Fibroblast of the conjunctiva (primary cell): ENCODE data around the gene PDXK.
A peak's percentile ranks its signal among the peaks of the same experiment; 100 is the strongest.

ENCODE experiments used
- DNase-seq: peaks from one replicate; pipeline ENCODE4 v3.0.0-alpha.2; 2010; ENCODE audit warnings: low read depth

The PDXK gene

GRCh38 chr21:43763901-43764523 lies 45.1 kb downstream of the PDXK start:
- DNase-seq = no peak

GRCh38 chr21:43764576-43765495 lies 45.9 kb downstream of the PDXK start:
- DNase-seq = no peak

GRCh38 chr21:43766734-43767497 lies 48.0 kb downstream of the PDXK start:
- DNase-seq = no peak

- DNase-seq = no peak
Observed at GRCh38 chr21:43767498-43767983, 48.6 kb downstream of the PDXK start.

GRCh38 chr21:43767984-43768867 lies 49.3 kb downstream of the PDXK start:
- DNase-seq = peak; percentile 74

- no peak for DNase-seq
Observed at GRCh38 chr21:43768868-43769167, 49.9 kb downstream of the PDXK start.

- no peak for DNase-seq
Observed at GRCh38 chr21:43769325-43769958, 50.5 kb downstream of the PDXK start.

GRCh38 chr21:43770066-43770655 lies 51.2 kb downstream of the PDXK start:
- no peak for DNase-seq

GRCh38 chr21:43771199-43771675 lies 52.3 kb downstream of the PDXK start:
- DNase-seq = no peak

- DNase-seq = no peak
Observed at GRCh38 chr21:43771698-43772424, 52.9 kb downstream of the PDXK start.

- no peak for DNase-seq
Observed at GRCh38 chr21:43772425-43772821, 53.5 kb downstream of the PDXK start.

- DNase-seq = no peak
Observed at GRCh38 chr21:43774163-43774562, 55.2 kb downstream of the PDXK start.

GRCh38 chr21:43775190-43775589 lies 56.3 kb downstream of the PDXK start:
- DNase-seq = no peak

GRCh38 chr21:43775795-43776430 lies 57.0 kb downstream of the PDXK start, which contains the start of gene CSTB:
Gene CSTB, minus strand, starts transcription at chr21:43776308. Its CDS starts 39 bp downstream, at chr21:43776269.
- no peak for DNase-seq

GRCh38 chr21:43777953-43778352 lies 59.0 kb downstream of the PDXK start:
- DNase-seq = no peak

- no peak for DNase-seq
Observed at GRCh38 chr21:43778469-43779335, 59.8 kb downstream of the PDXK start.

GRCh38 chr21:43779660-43780059 lies 60.7 kb downstream of the PDXK start:
- no peak for DNase-seq

GRCh38 chr21:43781846-43782245 lies 62.9 kb downstream of the PDXK start:
- DNase-seq = no peak
